ENCODE data around the gene DCXR.

- TF ChIP-seq CTCF (IDR thresholded peaks at IDR 0.05) (no peak), EZH2 (IDR thresholded peaks at IDR 0.05) (no peak), EZH2phosphoT487 (IDR thresholded peaks at IDR 0.05) (no peak)
Measured at GRCh38 chr17:82055023-82055964, 17.8 kb upstream of the DCXR start.

All from neural progenitor cell (in vitro differentiated cells).